ENCODE measurements around the gene ELAVL4.

ELAVL4 gene

GRCh38 chr1:50108497-50109059 is at the start of gene ELAVL4:
TSS of gene ELAVL4 (plus strand) at chr1:50108920. CDS start at chr1:50109190, 270 bp downstream.
- DNase-seq (ENCODE audit: extremely low read depth in 1 of 2, low read depth in 1 of 2) = no peak

GRCh38 chr1:50060279-50060678 is 48.4 kb upstream of the ELAVL4 start:
- no peak for DNase-seq (ENCODE audit: extremely low read depth in 1 of 2, low read depth in 1 of 2)

- no peak for DNase-seq (ENCODE audit: extremely low read depth in 1 of 2, low read depth in 1 of 2)
These were observed 41.9 kb upstream of the ELAVL4 start for GRCh38 chr1:50066806-50067205.

- DNase-seq (ENCODE audit: extremely low read depth in 1 of 2, low read depth in 1 of 2) = no peak
These were observed 33.8 kb upstream of the ELAVL4 start for GRCh38 chr1:50074931-50075330.

- DNase-seq (ENCODE audit: extremely low read depth in 1 of 2, low read depth in 1 of 2) = no peak
These were observed 31.4 kb upstream of the ELAVL4 start for GRCh38 chr1:50077273-50077672.

- no peak for DNase-seq (ENCODE audit: extremely low read depth in 1 of 2, low read depth in 1 of 2)
These were observed 27.7 kb upstream of the ELAVL4 start for GRCh38 chr1:50080904-50081586.

- DNase-seq (ENCODE audit: extremely low read depth in 1 of 2, low read depth in 1 of 2) = no peak
These were observed 24.3 kb upstream of the ELAVL4 start for GRCh38 chr1:50084389-50084788.

GRCh38 chr1:50091068-50091467 is 17.7 kb upstream of the ELAVL4 start:
- no peak for DNase-seq (ENCODE audit: extremely low read depth in 1 of 2, low read depth in 1 of 2)

- DNase-seq (ENCODE audit: extremely low read depth in 1 of 2, low read depth in 1 of 2) = no peak
These were observed 13.0 kb upstream of the ELAVL4 start for GRCh38 chr1:50095716-50096115.

- no peak for DNase-seq (ENCODE audit: extremely low read depth in 1 of 2, low read depth in 1 of 2)
These were observed 11.6 kb upstream of the ELAVL4 start for GRCh38 chr1:50097021-50097679.

- DNase-seq (ENCODE audit: extremely low read depth in 1 of 2, low read depth in 1 of 2) = no peak
These were observed 10.9 kb upstream of the ELAVL4 start for GRCh38 chr1:50097791-50098190.

GRCh38 chr1:50098591-50099021 is 10.1 kb upstream of the ELAVL4 start:
- DNase-seq (ENCODE audit: extremely low read depth in 1 of 2, low read depth in 1 of 2) = no peak

GRCh38 chr1:50099654-50100053 is 9.1 kb upstream of the ELAVL4 start:
- DNase-seq (ENCODE audit: extremely low read depth in 1 of 2, low read depth in 1 of 2) = no peak

- DNase-seq (ENCODE audit: extremely low read depth in 1 of 2, low read depth in 1 of 2) = no peak
These were observed 5.1 kb upstream of the ELAVL4 start for GRCh38 chr1:50103615-50104081.

- no peak for DNase-seq (ENCODE audit: extremely low read depth in 1 of 2, low read depth in 1 of 2)
These were observed 3.3 kb upstream of the ELAVL4 start for GRCh38 chr1:50105433-50105832.

GRCh38 chr1:50106095-50106761 is 2.5 kb upstream of the ELAVL4 start:
- DNase-seq (ENCODE audit: extremely low read depth in 1 of 2, low read depth in 1 of 2) = no peak

GRCh38 chr1:50109116-50109515 is 396 bp downstream of the ELAVL4 start:
- DNase-seq (ENCODE audit: extremely low read depth in 1 of 2, low read depth in 1 of 2) = no peak

GRCh38 chr1:50109647-50110075 is 941 bp downstream of the ELAVL4 start:
- DNase-seq (ENCODE audit: extremely low read depth in 1 of 2, low read depth in 1 of 2) = no peak

GRCh38 chr1:50110151-50110550 is 1.4 kb downstream of the ELAVL4 start:
- no peak for DNase-seq (ENCODE audit: extremely low read depth in 1 of 2, low read depth in 1 of 2)

GRCh38 chr1:50110656-50111055 is 1.9 kb downstream of the ELAVL4 start:
- DNase-seq (ENCODE audit: extremely low read depth in 1 of 2, low read depth in 1 of 2) = no peak

GRCh38 chr1:50111503-50111902 is 2.8 kb downstream of the ELAVL4 start:
- no peak for DNase-seq (ENCODE audit: extremely low read depth in 1 of 2, low read depth in 1 of 2)

Measured in stimulated activated CD8-positive, alpha-beta memory T cell treated with anti-CD3 and anti-CD28 coated beads, Interleukin-7, amount 100 ng/mL, for 48 hours (primary cell).